ENCODE data around the gene ZFAND6. TPM values are rescaled to one million over a fixed set of nuclear protein-coding genes. Genes with fewer than 3 reads are reported as not detected.
A peak's percentile ranks its signal among the peaks of the same experiment; 100 is the strongest.

ZFAND6 gene
- total RNA-seq, 2 donors from 2014 or later = 103 to 167 TPM

DNA sequence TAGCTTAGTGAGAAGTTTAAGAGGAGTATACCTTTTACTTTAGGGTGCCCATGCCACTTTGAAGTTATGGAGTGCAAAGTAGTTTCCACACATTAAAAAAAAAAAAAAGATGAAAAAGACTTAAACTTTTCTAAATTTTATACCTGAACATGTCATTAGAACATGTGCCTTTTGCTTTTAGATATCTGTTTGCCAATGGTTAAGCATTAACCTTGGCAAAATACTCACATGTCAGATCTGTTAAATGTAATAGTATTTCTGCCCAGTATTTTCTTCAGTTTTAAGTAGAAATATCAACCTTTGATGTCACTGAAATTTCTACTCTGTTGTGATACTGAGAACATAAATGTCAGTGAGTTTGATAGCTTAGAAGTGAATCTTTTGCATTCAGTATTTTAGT lies 12.2 kb downstream of the ZFAND6 start:
- no peak for DNase-seq (ENCODE audit: low spot score)
- no peaks in the 10 kb centered on the region for H3K27me3 ChIP-seq (replicated peaks; ENCODE audit: insufficient read depth)
- intact Hi-C loops (cut with DNase I) = no loop called here
- TF ChIP-seq POLR2AphosphoS5 (IDR thresholded peaks at IDR 0.05) (no peak), POLR2A (IDR thresholded peaks at IDR 0.05) (no peak)
- TF ChIP-seq, protein P1, sequence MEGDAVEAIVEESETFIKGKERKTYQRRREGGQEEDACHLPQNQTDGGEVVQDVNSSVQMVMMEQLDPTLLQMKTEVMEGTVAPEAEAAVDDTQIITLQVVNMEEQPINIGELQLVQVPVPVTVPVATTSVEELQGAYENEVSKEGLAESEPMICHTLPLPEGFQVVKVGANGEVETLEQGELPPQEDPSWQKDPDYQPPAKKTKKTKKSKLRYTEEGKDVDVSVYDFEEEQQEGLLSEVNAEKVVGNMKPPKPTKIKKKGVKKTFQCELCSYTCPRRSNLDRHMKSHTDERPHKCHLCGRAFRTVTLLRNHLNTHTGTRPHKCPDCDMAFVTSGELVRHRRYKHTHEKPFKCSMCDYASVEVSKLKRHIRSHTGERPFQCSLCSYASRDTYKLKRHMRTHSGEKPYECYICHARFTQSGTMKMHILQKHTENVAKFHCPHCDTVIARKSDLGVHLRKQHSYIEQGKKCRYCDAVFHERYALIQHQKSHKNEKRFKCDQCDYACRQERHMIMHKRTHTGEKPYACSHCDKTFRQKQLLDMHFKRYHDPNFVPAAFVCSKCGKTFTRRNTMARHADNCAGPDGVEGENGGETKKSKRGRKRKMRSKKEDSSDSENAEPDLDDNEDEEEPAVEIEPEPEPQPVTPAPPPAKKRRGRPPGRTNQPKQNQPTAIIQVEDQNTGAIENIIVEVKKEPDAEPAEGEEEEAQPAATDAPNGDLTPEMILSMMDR (IDR thresholded peaks at IDR 0.05) = no peak
- no peak overlapping the region for H3K4me3 ChIP-seq
- H3K36me3 ChIP-seq = no peaks in the 10 kb centered on the region
- H3K9me3 ChIP-seq = no peaks in the 10 kb centered on the region
- no peak overlapping the region for H3K27ac ChIP-seq
- H3K4me1 ChIP-seq (replicated peaks) = no peaks in the 10 kb centered on the region

DNA sequence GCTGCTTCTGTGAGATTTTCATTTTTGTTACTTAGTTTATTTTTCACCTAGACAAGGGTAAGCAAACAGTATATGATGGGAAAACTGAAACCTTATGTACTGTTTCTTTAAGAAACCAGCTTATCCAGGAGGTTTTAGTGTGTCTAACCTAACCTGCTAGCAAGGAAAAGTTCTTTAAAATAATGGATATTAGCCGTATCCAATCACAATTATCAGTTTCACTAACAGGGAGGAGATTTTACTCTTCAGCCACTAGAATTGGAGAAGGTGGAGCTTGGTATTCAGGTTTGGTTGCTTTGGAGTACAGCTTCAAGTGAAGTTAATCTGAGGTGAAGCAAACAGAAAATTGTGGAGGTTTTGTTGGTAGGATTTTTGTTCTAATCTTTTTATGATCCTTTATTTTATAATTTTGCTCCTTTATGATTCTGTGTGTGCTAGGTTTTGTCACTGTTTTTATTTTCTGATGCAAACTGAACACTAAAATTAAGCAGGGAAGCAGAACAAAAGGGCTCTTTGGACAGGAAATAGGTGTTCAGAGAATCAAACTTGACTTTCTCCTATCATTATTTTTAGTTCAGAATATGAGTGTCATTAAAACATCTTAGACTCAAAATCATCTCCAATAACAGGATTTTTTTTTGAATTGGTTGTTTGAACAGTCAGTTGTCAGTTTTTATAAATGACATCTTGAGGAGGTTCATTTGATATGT lies 13.0 kb downstream of the ZFAND6 start:
- Histone ChIP-seq H3K4me3 (no peak overlapping the region), H3K36me3 (no peaks in the 10 kb centered on the region), H3K27ac (peak overlapping the region in 1 of 2 donors; percentile 32), H3K4me1 (replicated peaks) (no peaks in the 10 kb centered on the region), H3K9me3 (no peaks in the 10 kb centered on the region), H3K27me3 (replicated peaks; ENCODE audit: insufficient read depth) (no peaks in the 10 kb centered on the region)
- DNase-seq (ENCODE audit: low spot score) = peak; percentile 52
- WGBS = 0% methylated on average over 1 of the region's 1 CpG
- intact Hi-C loops (cut with DNase I) = no loop called here
- TF ChIP-seq POLR2AphosphoS5 (IDR thresholded peaks at IDR 0.05) (peak; percentile 79), POLR2A (IDR thresholded peaks at IDR 0.05) (no peak)
- TF ChIP-seq, protein P1 (IDR thresholded peaks at IDR 0.05) = no peak

DNA sequence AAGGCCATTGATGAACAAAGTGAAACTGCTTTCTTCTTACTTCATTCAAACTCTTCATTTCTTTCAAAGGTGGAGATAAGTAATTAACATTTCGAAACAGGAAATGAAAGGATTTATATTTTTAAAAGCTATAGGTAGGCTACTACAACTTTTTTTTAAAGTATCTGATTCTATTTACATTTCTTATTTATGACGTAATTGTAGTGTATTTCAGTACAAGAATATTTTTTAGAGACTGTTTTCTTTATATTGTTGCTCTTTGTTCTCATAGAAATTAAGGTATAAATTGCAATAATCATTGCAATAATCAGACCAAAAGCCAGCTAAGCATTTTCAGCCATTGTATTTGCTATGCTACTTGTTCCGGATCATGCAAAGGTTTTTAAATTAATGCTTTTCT lies 13.7 kb downstream of the ZFAND6 start:
- Histone ChIP-seq H3K36me3 (no peaks in the 10 kb centered on the region), H3K9me3 (no peaks in the 10 kb centered on the region), H3K27ac (no peak overlapping the region), H3K4me3 (no peak overlapping the region), H3K4me1 (replicated peaks) (no peaks in the 10 kb centered on the region), H3K27me3 (replicated peaks; ENCODE audit: insufficient read depth) (no peaks in the 10 kb centered on the region)
- no peak for DNase-seq (ENCODE audit: low spot score)
- intact Hi-C loops (cut with DNase I) = no loop called here
- 23% methylated on average over 3 of the region's 3 CpGs for WGBS
- TF ChIP-seq POLR2AphosphoS5 (IDR thresholded peaks at IDR 0.05) (no peak), POLR2A (IDR thresholded peaks at IDR 0.05) (no peak)
- TF ChIP-seq, protein P1 (IDR thresholded peaks at IDR 0.05) = no peak

DNA sequence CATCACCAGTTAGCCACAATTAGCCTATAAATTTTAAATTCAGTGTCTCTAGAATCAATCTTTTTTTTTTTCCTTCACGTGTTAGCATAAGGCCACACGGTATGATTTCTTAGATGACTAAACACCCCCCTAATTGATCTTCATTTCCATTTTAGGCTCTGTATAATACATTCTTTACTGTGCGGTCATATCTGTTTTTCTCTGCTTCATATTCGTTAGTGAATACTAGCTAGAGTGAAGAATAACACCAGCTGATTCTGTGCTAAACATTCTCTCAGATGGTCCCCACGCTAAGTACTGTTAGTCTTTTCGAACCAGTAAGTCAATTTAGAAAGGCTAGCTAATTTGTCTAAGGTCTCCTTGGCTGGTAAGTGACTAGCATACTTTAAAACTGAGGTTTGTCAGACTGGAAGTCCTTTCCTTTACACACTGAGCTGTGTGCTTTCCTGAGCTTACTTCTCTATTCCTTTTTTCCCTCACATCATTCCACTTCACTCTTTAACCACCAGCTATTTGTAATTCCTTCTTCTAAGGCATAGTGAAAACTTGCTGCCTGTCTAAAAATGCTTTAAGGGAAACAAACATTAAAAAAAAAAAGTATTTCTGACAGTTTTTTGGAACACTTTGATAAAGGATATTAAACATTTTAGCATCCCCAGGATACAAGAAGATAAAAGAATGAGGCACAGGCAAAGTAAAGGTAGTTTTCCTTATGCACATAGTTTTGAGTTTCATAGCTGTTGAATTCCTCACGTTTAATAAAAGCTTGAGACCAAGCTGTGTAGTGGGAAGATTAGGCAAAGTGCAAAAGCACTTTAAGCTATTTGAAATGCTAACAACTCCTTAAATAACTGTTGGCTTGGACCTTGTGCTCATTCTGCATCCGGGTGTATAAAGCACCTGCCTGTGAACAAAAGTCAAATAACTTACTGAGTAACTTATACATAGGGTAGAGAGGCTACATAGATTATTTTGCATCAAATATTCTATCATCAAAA lies 17.1 kb downstream of the ZFAND6 start:
- no peak for TF ChIP-seq POLR2A (IDR thresholded peaks at IDR 0.05)
- H3K4me1 ChIP-seq (replicated peaks) = no peaks in the 10 kb centered on the region
- intact Hi-C loops (cut with DNase I) = no loop called here

DNA sequence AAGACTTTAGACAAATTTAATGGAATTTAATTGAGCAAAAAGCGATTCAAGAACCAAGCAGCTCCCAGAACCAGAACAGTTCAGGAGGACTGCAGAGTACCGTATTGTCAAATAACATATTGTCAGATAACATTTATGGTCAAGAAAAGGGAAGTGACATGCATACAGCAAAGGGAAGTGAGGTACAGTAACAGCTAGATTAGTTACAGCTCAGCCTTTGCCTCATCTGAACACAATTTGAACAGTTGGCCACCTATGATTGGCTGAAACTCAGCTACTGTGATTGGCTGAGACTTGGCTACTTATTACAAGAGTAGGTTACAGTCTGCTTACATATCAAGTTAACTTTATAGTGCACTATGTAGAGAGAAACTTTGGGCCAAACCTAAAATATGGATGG lies 21.9 kb downstream of the ZFAND6 start:
- 81% methylated on average over 2 of the region's 2 CpGs for WGBS
- no peaks in the 10 kb centered on the region for H3K4me1 ChIP-seq (replicated peaks)
- H3K36me3 ChIP-seq = no peaks in the 10 kb centered on the region
- no peak for DNase-seq (ENCODE audit: low spot score)
- no peaks in the 10 kb centered on the region for H3K27me3 ChIP-seq (replicated peaks; ENCODE audit: insufficient read depth)
- intact Hi-C loops (cut with DNase I) = no loop called here
- no peaks in the 10 kb centered on the region for H3K9me3 ChIP-seq
- no peak overlapping the region for H3K4me3 ChIP-seq
- no peak overlapping the region for H3K27ac ChIP-seq
- TF ChIP-seq POLR2AphosphoS5 (IDR thresholded peaks at IDR 0.05) = no peak
- TF ChIP-seq POLR2A (IDR thresholded peaks at IDR 0.05) = no peak
- TF ChIP-seq, protein P1 (IDR thresholded peaks at IDR 0.05) = no peak

More for the DNA sequence above, 17.1 kb downstream of the ZFAND6 start:
- WGBS = 54% methylated on average over 8 of the region's 8 CpGs
- H3K36me3 ChIP-seq = no peaks in the 10 kb centered on the region
- no peaks in the 10 kb centered on the region for H3K27me3 ChIP-seq (replicated peaks; ENCODE audit: insufficient read depth)
- no peak overlapping the region for H3K4me3 ChIP-seq
- DNase-seq (ENCODE audit: low spot score) = no peak
- H3K9me3 ChIP-seq = no peaks in the 10 kb centered on the region
- H3K27ac ChIP-seq = no peak overlapping the region

Measured in prostate gland (tissue), 2 donors.